Activated CD4-positive, alpha-beta T cell treated with anti-CD3 and anti-CD28 coated beads, Interleukin-2, amount 10 ng/mL, durations not matched to agents 24 days and 14 days (primary cell): Measurements from ENCODE around the gene LZTR1. TPM values are rescaled to one million over a fixed set of nuclear protein-coding genes. Genes with fewer than 3 reads are reported as not detected.

Source experiments
- DNase-seq: peaks from one replicate; pipeline ENCODE4 v3.0.0; 2022
- H3K27ac Mint-ChIP-seq: one replicate; pipeline ENCODE4 v1.8.0; 2022; ENCODE audit warnings: mild to moderate bottlenecking, mixed read lengths
- H3K27me3 Mint-ChIP-seq: one replicate; pipeline ENCODE4 v1.8.0; 2022; ENCODE audit warnings: mixed read lengths
- H3K36me3 Mint-ChIP-seq: one replicate; pipeline ENCODE4 v1.8.0; 2022; ENCODE audit warnings: low read depth, mild to moderate bottlenecking, mixed read lengths
- H3K4me1 Mint-ChIP-seq: one replicate; pipeline ENCODE4 v1.8.0; 2021; ENCODE audit warnings: mixed read lengths
- H3K4me3 Mint-ChIP-seq: one replicate; pipeline ENCODE4 v1.8.0; 2022; ENCODE audit warnings: mild to moderate bottlenecking, moderate library complexity, mixed read lengths
- H3K9me3 Mint-ChIP-seq: one replicate; pipeline ENCODE4 v1.8.0; 2021; ENCODE audit warnings: mixed read lengths
- intact Hi-C: fragments of 100-400 bp; cut with micrococcal nuclease; formaldehyde crosslinking; loops from one replicate; pipeline ENCODE4 v1.15.1; 2023
- total RNA-seq: library from RNA; stranded (reverse); gene quantifications from 2 replicates; pipeline ENCODE4 v1.2.3, GENCODE V29; 2022

LZTR1 gene
- total RNA-seq, 1 donor from 2014 or later: 69.9 TPM

GRCh38 chr22:21025763-21026755 is 44.0 kb downstream of the LZTR1 start:
- Mint-ChIP-seq H3K27me3 (peaks cover 5% of the 10 kb centered on the region), H3K4me3 (no peak overlapping the region), H3K9me3 (no peaks in the 10 kb centered on the region), H3K27ac (no peak overlapping the region), H3K4me1 (peaks cover 8% of the 10 kb centered on the region), H3K36me3 (no peaks in the 10 kb centered on the region)
- no peak for DNase-seq
- intact Hi-C loops: no loop called here

- H3K36me3 Mint-ChIP-seq: no peaks in the 10 kb centered on the region
- no peak for DNase-seq
- peaks cover 8% of the 10 kb centered on the region for H3K4me1 Mint-ChIP-seq
- H3K9me3 Mint-ChIP-seq: no peaks in the 10 kb centered on the region
- intact Hi-C loops: no loop called here
- H3K27me3 Mint-ChIP-seq: peaks cover 11% of the 10 kb centered on the region
- no peak overlapping the region for H3K27ac Mint-ChIP-seq
- H3K4me3 Mint-ChIP-seq: no peak overlapping the region
Observed at GRCh38 chr22:21026783-21027692, 44.9 kb downstream of the LZTR1 start.

- H3K4me3 Mint-ChIP-seq: no peak overlapping the region
Observed at GRCh38 chr22:21028277-21029251, 46.5 kb downstream of the LZTR1 start.

GRCh38 chr22:21029486-21030025 is 47.5 kb downstream of the LZTR1 start:
- intact Hi-C loops: no loop called here
- Mint-ChIP-seq H3K27ac (no peak overlapping the region), H3K27me3 (peaks cover 25% of the 10 kb centered on the region), H3K36me3 (no peaks in the 10 kb centered on the region), H3K4me1 (peaks cover 11% of the 10 kb centered on the region), H3K9me3 (no peaks in the 10 kb centered on the region), H3K4me3 (no peak overlapping the region)
- DNase-seq: no peak

More at GRCh38 chr22:21028277-21029251, 46.5 kb downstream of the LZTR1 start:
- Mint-ChIP-seq H3K4me1 (peaks cover 8% of the 10 kb centered on the region), H3K9me3 (no peaks in the 10 kb centered on the region), H3K27me3 (peaks cover 19% of the 10 kb centered on the region), H3K36me3 (no peaks in the 10 kb centered on the region), H3K27ac (no peak overlapping the region)
- intact Hi-C loops: no loop called here
- DNase-seq: no peak

- peaks cover 27% of the 10 kb centered on the region for H3K27me3 Mint-ChIP-seq
- intact Hi-C loops: no loop called here
- H3K27ac Mint-ChIP-seq: no peak overlapping the region
- H3K36me3 Mint-ChIP-seq: no peaks in the 10 kb centered on the region
- no peak for DNase-seq
- H3K4me1 Mint-ChIP-seq: peaks cover 10% of the 10 kb centered on the region
- H3K9me3 Mint-ChIP-seq: no peaks in the 10 kb centered on the region
- no peak overlapping the region for H3K4me3 Mint-ChIP-seq
Observed at GRCh38 chr22:21030032-21030431, 47.9 kb downstream of the LZTR1 start.

- Mint-ChIP-seq H3K9me3 (no peaks in the 10 kb centered on the region), H3K4me3 (no peak overlapping the region), H3K27me3 (peaks cover 34% of the 10 kb centered on the region), H3K27ac (no peak overlapping the region), H3K4me1 (peaks cover 3% of the 10 kb centered on the region), H3K36me3 (no peaks in the 10 kb centered on the region)
- DNase-seq: no peak
- intact Hi-C loops: no loop called here
Observed at GRCh38 chr22:21030621-21031544, 48.8 kb downstream of the LZTR1 start.

- Mint-ChIP-seq H3K9me3 (no peaks in the 10 kb centered on the region), H3K4me3 (no peak overlapping the region), H3K27ac (no peak overlapping the region), H3K36me3 (no peaks in the 10 kb centered on the region), H3K4me1 (peaks cover 3% of the 10 kb centered on the region), H3K27me3 (peaks cover 40% of the 10 kb centered on the region)
- no peak for DNase-seq
- intact Hi-C loops: no loop called here
Observed at GRCh38 chr22:21031545-21032036, 49.5 kb downstream of the LZTR1 start.

GRCh38 chr22:21032037-21032867 is 50.2 kb downstream of the LZTR1 start, which contains the start of gene SLC7A4:
SLC7A4 (minus strand) TSS chr22:21032561; CDS start chr22:21031812, 749 bp downstream.
- Mint-ChIP-seq H3K4me1 (peaks cover 3% of the 10 kb centered on the region), H3K27ac (no peak within 1 kb of the TSS), H3K36me3 (no peaks in the 10 kb centered on the region), H3K27me3 (peaks cover 41% of the 10 kb centered on the region), H3K4me3 (no peak within 1 kb of the TSS), H3K9me3 (no peaks in the 10 kb centered on the region)
- intact Hi-C loops: no loop called here
- no peak for DNase-seq

GRCh38 chr22:21032868-21033688 is 51.0 kb downstream of the LZTR1 start:
- intact Hi-C loops: no loop called here
- DNase-seq: no peak
- Mint-ChIP-seq H3K36me3 (no peaks in the 10 kb centered on the region), H3K4me3 (no peak overlapping the region), H3K9me3 (no peaks in the 10 kb centered on the region), H3K27me3 (peaks cover 44% of the 10 kb centered on the region), H3K27ac (no peak overlapping the region), H3K4me1 (peaks cover 3% of the 10 kb centered on the region)

GRCh38 chr22:21033895-21034294 is 51.8 kb downstream of the LZTR1 start:
- DNase-seq: no peak
- no peak overlapping the region for H3K4me3 Mint-ChIP-seq
- no peaks in the 10 kb centered on the region for H3K9me3 Mint-ChIP-seq
- H3K27me3 Mint-ChIP-seq: peaks cover 48% of the 10 kb centered on the region
- H3K27ac Mint-ChIP-seq: peak overlapping the region; percentile 21
- intact Hi-C loops: no loop called here
- H3K36me3 Mint-ChIP-seq: no peaks in the 10 kb centered on the region
- H3K4me1 Mint-ChIP-seq: peaks cover 3% of the 10 kb centered on the region

- H3K4me1 Mint-ChIP-seq: peaks cover 3% of the 10 kb centered on the region
- no peaks in the 10 kb centered on the region for H3K36me3 Mint-ChIP-seq
- intact Hi-C loops: no loop called here
- H3K27ac Mint-ChIP-seq: no peak overlapping the region
- DNase-seq: no peak
- no peak overlapping the region for H3K4me3 Mint-ChIP-seq
- no peaks in the 10 kb centered on the region for H3K9me3 Mint-ChIP-seq
- H3K27me3 Mint-ChIP-seq: peaks cover 51% of the 10 kb centered on the region
Observed at GRCh38 chr22:21034989-21035388, 52.9 kb downstream of the LZTR1 start.
